Neutrophil (primary cell): Measurements from ENCODE around the gene NDC80.
"Not testable (repeated sequence)": the region's sequence is repeated elsewhere in the genome, so short reads cannot be mapped to it uniquely, and the experiment has no call there.

Experiments used
- H3K27ac ChIP-seq: fragments of 200-600 bp; sonication (generic); 2 replicates; pipeline ENCODE4 v1.5.1; 2016; ENCODE audit warnings: mild to moderate bottlenecking, moderate library complexity
- H3K27me3 ChIP-seq: fragments of 200-600 bp; sonication (generic); 2 replicates; pipeline ENCODE4 v1.6.0; 2016; ENCODE audit warnings: mild to moderate bottlenecking
- H3K36me3 ChIP-seq: fragments of 200-600 bp; sonication (generic); 2 replicates; pipeline ENCODE4 v1.5.1; 2017
- H3K4me1 ChIP-seq, 2 experiments: fragments of 200-600 bp in 1 of 2; sonication (generic) in 1 of 2; 1 replicate in 1 of 2; 2 replicates in 1 of 2; pipeline versions ENCODE4 v1.5.1 to v1.6.1; 2013 to 2016; ENCODE audit warnings: low read depth in 1 of 2, low read length in 1 of 2, mild to moderate bottlenecking in 1 of 2, moderate library complexity in 1 of 2; ENCODE audit not compliant: control insufficient read depth in 1 of 2, insufficient read depth in 1 of 2
- H3K4me3 ChIP-seq, 2 experiments: fragments of 200-600 bp in 1 of 2; sonication (generic) in 1 of 2; 1 replicate in 1 of 2; 2 replicates in 1 of 2; pipeline ENCODE4 v1.5.1; 2013 to 2016; ENCODE audit warnings: low read depth in 1 of 2, low read length in 1 of 2, mild to moderate bottlenecking in 1 of 2, moderate library complexity in 1 of 2
- H3K9me3 ChIP-seq: fragments of 200-600 bp; sonication (generic); 2 replicates; pipeline ENCODE4 v1.5.1; 2016
- TF ChIP-seq, protein P1 (sequence below): fragments of 200-600 bp; sonication (generic); IDR thresholded peaks from 2 replicates; pipeline ENCODE4 v1.5.1; 2016; ENCODE audit warnings: antibody characterized with exemption

The NDC80 gene

GRCh38 chr18:2538236-2538635 lies 33.1 kb upstream of the NDC80 start:
- no peaks in the 10 kb centered on the region for H3K4me1 ChIP-seq
- no peaks in the 10 kb centered on the region for H3K9me3 ChIP-seq
- no peak overlapping the region for H3K4me3 ChIP-seq
- H3K27ac ChIP-seq: no peak overlapping the region
- no peaks in the 10 kb centered on the region for H3K27me3 ChIP-seq
- peaks cover 7% of the 10 kb centered on the region for H3K36me3 ChIP-seq
- TF ChIP-seq, protein P1, sequence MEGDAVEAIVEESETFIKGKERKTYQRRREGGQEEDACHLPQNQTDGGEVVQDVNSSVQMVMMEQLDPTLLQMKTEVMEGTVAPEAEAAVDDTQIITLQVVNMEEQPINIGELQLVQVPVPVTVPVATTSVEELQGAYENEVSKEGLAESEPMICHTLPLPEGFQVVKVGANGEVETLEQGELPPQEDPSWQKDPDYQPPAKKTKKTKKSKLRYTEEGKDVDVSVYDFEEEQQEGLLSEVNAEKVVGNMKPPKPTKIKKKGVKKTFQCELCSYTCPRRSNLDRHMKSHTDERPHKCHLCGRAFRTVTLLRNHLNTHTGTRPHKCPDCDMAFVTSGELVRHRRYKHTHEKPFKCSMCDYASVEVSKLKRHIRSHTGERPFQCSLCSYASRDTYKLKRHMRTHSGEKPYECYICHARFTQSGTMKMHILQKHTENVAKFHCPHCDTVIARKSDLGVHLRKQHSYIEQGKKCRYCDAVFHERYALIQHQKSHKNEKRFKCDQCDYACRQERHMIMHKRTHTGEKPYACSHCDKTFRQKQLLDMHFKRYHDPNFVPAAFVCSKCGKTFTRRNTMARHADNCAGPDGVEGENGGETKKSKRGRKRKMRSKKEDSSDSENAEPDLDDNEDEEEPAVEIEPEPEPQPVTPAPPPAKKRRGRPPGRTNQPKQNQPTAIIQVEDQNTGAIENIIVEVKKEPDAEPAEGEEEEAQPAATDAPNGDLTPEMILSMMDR: no peak

- Histone ChIP-seq H3K4me3 (no peak overlapping the region), H3K4me1 (no peaks in the 10 kb centered on the region), H3K27me3 (no peaks in the 10 kb centered on the region), H3K9me3 (no peaks in the 10 kb centered on the region), H3K36me3 (peaks cover 9% of the 10 kb centered on the region), H3K27ac (no peak overlapping the region)
- TF ChIP-seq, protein P1: no peak
These were observed 32.5 kb upstream of the NDC80 start for GRCh38 chr18:2538844-2539243.

- no peak overlapping the region for H3K27ac ChIP-seq
- TF ChIP-seq, protein P1: no peak
- H3K27me3 ChIP-seq: no peaks in the 10 kb centered on the region
- no peak overlapping the region for H3K4me3 ChIP-seq
- peaks cover 17% of the 10 kb centered on the region for H3K36me3 ChIP-seq
- no peaks in the 10 kb centered on the region for H3K9me3 ChIP-seq
- no peaks in the 10 kb centered on the region for H3K4me1 ChIP-seq
These were observed 30.8 kb upstream of the NDC80 start for GRCh38 chr18:2540575-2540974.

GRCh38 chr18:2541925-2542563 lies 29.3 kb upstream of the NDC80 start:
- TF ChIP-seq, protein P1: peak; percentile 55
- H3K4me1 ChIP-seq, H3K27me3 ChIP-seq: not testable (repeated sequence)

GRCh38 chr18:2545155-2545554 lies 26.2 kb upstream of the NDC80 start:
- Histone ChIP-seq H3K4me3 (no peak overlapping the region), H3K4me1 (no peaks in the 10 kb centered on the region), H3K36me3 (peaks cover 18% of the 10 kb centered on the region), H3K9me3 (no peaks in the 10 kb centered on the region), H3K27me3 (no peaks in the 10 kb centered on the region), H3K27ac (no peak overlapping the region)
- TF ChIP-seq, protein P1: no peak

More at GRCh38 chr18:2541925-2542563, 29.3 kb upstream of the NDC80 start:
- H3K27ac ChIP-seq, H3K9me3 ChIP-seq, H3K4me3 ChIP-seq: not testable (repeated sequence)
- peaks cover 20% of the 10 kb centered on the region for H3K36me3 ChIP-seq
